ENCODE results near the gene MBD4.

MBD4 gene

DNA sequence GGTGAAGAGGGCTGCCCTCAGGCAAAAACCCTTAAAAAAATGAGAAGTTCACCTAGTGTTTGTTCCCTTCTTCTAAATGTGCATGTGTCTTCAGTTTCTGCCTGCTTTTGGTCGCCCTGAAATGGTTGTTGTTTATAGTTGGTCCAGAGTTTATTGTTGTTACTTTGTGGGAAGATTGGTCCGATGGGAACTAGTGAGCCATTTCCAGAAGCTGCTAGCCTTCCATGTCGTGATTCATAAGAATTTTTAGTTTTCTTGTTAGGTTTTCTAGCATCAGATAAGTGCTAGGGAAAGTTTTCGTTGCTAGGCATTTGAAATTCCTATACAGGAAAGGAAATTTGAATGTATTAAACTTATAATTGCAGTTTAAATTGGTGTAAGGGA, 34.0 kb upstream of the MBD4 start:
- Mint-ChIP-seq H3K36me3 (peaks cover 14% of the 10 kb centered on the region), H3K27me3 (no peaks in the 10 kb centered on the region), H3K4me1 (peaks cover 13% of the 10 kb centered on the region)

DNA sequence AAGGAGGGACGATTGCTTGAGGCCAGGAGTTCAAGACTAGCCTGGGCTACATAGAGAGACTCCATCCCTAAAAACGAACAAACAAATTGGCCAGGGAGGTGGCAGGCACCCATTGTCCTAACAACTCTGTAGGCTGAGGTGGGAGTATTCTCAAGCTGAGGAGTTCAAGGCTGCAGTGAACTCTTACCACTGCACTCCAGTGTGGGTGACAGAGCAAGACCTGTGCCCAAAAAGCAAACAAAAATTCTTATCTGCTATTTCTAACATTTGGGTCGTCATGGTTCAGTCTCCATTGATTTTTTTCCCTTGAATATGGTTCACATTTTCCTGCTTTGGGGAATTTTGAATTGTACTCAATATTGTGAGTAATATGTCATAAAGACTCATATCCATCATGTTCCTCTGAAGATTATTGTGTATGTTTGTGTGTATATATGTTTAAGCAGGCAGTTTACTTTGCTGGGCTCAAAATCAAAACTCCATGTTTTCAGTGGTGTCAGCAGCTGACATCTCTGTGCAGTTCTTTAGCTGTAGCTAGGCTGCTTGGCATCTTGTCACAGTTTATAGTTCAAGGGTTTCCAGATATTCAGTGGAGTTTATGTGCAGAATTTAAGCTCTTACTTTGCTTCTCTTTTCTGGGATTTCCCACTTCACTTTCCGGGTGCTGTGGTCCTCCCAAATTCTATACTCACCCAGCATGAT, 33.5 kb upstream of the MBD4 start:
- Mint-ChIP-seq H3K4me1 (peaks cover 13% of the 10 kb centered on the region), H3K9me3 (no peaks in the 10 kb centered on the region)

More for the DNA sequence above, 34.0 kb upstream of the MBD4 start:
- H3K4me3 Mint-ChIP-seq = no peak overlapping the region
- H3K9me3 Mint-ChIP-seq = no peaks in the 10 kb centered on the region
- H3K27ac Mint-ChIP-seq = no peak overlapping the region

DNA sequence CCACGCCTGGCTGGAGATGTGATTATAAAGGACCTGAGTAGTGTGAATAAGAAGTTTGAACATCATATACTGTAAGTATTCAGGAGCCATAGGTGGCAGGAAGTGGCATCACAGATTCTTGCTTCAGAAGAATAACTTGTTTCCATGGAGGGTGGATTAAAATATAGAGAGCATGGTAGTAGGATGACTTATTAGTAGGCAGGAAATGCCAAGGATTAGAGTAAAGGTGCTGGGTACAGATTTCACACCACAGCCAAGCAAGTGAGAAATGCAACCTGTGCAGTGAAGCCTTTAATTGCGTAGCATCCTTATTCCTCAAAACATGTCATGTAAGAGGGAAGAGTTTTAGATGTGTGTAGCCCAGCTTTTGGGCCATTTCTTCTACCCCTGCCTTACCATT, 31.1 kb upstream of the MBD4 start:
- no peak overlapping the region for H3K27ac Mint-ChIP-seq
- peaks cover 11% of the 10 kb centered on the region for H3K36me3 Mint-ChIP-seq
- H3K4me1 Mint-ChIP-seq = peaks cover 13% of the 10 kb centered on the region
- no peaks in the 10 kb centered on the region for H3K27me3 Mint-ChIP-seq
- H3K4me3 Mint-ChIP-seq = no peak overlapping the region
- H3K9me3 Mint-ChIP-seq = no peaks in the 10 kb centered on the region

More for the DNA sequence above, 33.5 kb upstream of the MBD4 start:
- H3K27me3 Mint-ChIP-seq = no peaks in the 10 kb centered on the region
- H3K27ac Mint-ChIP-seq = no peak overlapping the region
- no peak overlapping the region for H3K4me3 Mint-ChIP-seq
- peaks cover 14% of the 10 kb centered on the region for H3K36me3 Mint-ChIP-seq

DNA sequence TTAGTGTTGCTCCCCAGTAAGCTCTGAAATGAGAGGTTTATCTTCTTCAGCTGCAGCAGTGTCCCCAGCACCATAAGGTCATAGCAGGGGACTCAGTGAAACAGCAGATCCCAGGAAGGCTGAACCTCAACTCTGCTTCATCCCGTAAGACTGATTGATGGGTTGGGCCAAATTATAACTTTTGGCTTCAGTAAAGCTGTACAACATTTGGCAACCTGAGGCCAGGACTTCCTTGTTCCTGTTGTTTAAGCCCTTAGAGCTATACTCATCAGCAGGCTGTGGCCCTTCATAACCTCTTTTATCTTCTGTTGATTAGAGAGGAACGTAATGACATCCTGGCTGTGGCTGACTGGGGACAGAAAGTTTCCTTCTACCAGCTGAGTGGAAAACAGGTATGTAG, 29.3 kb upstream of the MBD4 start:
- H3K36me3 Mint-ChIP-seq = peaks cover 13% of the 10 kb centered on the region
- no peak overlapping the region for H3K27ac Mint-ChIP-seq
- H3K9me3 Mint-ChIP-seq = no peaks in the 10 kb centered on the region
- no peaks in the 10 kb centered on the region for H3K27me3 Mint-ChIP-seq
- no peak overlapping the region for H3K4me3 Mint-ChIP-seq
- peaks cover 13% of the 10 kb centered on the region for H3K4me1 Mint-ChIP-seq

DNA sequence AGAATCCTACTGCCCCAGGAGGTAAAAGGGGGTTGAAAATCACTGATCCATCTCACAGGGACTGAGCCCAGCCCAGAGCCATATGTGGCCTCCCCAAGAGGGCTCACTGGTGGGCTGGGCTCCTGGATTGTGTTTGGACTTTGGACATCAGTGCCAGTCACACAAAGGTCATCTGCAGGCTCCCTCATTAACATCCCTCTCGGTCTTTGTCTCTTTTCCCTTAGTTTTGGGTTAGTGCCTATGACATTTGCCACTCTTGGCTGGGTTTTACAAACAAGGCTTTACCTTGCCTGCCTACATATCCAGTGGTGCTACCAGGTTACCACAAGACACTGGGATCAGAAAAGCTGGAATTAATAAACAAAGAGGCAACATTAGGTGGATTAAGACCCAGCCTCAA, 28.2 kb upstream of the MBD4 start:
- Mint-ChIP-seq H3K4me3 (no peak overlapping the region), H3K36me3 (peaks cover 11% of the 10 kb centered on the region), H3K27ac (no peak overlapping the region), H3K4me1 (peaks cover 17% of the 10 kb centered on the region), H3K27me3 (no peaks in the 10 kb centered on the region), H3K9me3 (no peaks in the 10 kb centered on the region)

DNA sequence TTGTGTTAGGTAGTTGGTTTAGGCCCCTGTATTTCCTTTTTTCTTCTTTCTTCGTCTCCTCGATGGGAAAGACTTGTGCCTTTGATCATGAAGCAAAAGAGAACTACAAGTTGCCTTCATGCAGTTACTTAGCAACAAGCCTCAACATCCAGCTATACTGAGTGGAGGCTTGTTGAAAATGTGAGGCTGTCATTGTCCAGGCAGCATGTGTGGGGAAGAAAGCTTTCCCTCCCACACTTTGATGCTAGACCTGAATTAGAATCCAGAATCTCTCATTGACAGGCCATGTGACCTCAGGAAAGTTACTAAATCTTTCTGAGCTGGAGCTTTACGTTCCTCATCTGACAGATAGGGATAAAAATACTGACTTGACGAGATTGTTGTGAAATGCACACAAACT, 24.0 kb upstream of the MBD4 start:
- Mint-ChIP-seq H3K36me3 (peaks cover 12% of the 10 kb centered on the region), H3K9me3 (no peaks in the 10 kb centered on the region), H3K27ac (no peak overlapping the region), H3K27me3 (no peaks in the 10 kb centered on the region), H3K4me1 (peaks cover 5% of the 10 kb centered on the region), H3K4me3 (no peak overlapping the region)

DNA sequence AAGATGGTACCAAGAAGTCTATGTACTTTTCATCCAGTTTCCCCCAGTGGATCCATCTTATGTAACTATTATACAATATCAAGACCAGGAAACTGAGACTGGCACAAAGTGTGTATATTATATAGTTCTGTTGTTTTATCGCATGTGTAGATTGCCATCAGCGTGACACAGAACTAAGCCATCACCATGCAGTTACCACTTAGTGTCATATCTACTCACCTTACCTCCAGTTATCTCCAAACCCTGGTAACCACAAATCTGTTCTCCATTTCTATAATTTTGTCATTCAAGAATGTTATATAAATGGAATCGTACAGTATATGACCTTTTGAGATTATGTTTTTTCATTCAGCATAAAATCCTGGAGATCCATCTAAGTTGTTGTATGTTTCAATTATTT, 23.3 kb upstream of the MBD4 start:
- Mint-ChIP-seq H3K27me3 (no peaks in the 10 kb centered on the region), H3K4me1 (peaks cover 5% of the 10 kb centered on the region), H3K4me3 (no peak overlapping the region), H3K9me3 (no peaks in the 10 kb centered on the region), H3K36me3 (peaks cover 12% of the 10 kb centered on the region), H3K27ac (no peak overlapping the region)

DNA sequence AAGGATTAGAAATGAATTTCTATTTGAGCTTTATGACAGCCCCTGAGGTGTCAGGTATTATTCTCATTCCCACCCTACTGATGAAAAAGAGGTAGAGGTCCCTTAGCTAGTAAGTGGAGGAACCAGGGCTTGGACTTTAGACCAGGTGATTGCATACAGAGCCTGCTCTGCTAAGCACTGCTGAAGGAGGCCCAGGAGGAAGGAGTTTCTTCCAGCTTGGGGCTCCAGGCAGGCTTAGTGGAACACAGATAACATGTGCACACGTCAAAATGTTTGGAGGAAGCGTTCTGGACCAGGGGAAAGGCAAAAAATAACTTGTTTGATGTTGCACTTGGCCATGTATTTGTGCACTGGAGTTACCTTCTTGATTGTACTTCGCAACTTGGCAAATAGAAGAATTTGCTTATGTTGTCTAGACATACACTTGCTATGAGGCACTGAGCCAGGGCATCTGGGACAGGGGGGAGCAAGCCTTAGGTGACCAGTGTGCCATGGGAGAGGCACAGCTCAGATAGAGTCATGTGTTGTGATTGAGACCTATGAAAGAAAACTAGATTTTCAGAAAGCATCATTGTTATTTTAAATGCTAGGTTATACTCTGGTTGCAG, 22.7 kb upstream of the MBD4 start:
- Mint-ChIP-seq H3K4me3 (no peak overlapping the region), H3K36me3 (peaks cover 12% of the 10 kb centered on the region), H3K4me1 (peaks cover 5% of the 10 kb centered on the region), H3K9me3 (no peaks in the 10 kb centered on the region), H3K27me3 (no peaks in the 10 kb centered on the region), H3K27ac (no peak overlapping the region)

DNA sequence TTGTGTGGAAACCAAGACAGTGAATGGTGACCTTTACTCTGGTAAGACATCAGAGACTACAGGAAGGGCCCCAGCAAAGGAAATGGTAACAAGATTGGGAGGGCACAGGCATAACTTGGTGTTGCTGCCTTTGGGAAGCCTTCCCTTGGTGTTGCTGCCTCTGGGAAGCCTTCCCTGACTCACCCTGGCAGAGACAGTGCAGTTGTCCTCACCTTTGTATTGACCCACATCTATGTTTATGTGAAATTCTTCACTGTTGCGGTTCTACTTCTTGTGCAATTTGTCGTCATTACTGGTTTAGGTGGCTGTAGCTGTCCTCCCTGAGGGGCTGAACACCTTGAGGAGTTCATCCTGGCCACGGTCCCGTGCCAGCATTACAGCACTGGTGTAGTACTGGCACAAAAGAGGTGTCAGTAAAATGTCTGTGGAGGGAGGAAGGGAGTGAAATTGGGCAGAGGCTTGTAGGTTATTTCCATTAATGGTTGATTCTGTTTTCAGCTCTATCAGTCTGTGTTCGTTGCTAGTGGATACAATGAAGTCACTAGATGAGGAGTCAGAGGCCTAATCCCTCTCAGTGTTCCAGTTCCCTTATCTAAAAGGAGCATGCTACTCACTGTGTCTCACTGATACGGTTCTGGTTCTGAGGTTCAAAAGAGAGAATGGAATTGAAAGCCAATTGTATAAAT, 21.9 kb upstream of the MBD4 start:
- Mint-ChIP-seq H3K27me3 (no peaks in the 10 kb centered on the region), H3K36me3 (peaks cover 12% of the 10 kb centered on the region), H3K27ac (no peak overlapping the region)

DNA sequence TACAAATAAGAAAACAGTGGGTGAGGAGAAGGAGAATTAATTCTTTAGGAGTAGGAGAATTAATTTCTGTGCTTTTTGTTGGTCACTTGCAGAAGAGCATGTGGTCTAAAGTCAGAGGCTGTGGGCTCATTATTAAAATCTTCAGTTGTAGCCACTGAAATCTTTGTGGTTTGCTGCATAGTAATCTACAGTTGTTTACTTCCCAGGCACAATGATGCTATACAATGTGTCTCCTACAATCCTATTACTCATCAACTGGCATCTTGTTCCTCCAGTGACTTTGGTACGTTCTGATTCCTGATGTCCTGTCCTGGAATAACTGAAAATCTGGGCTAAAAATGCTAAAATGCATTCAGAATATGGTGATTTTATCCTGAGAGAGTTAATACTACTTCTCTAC, 21.3 kb upstream of the MBD4 start:
- H3K27me3 Mint-ChIP-seq = no peaks in the 10 kb centered on the region
- no peak overlapping the region for H3K27ac Mint-ChIP-seq
- H3K36me3 Mint-ChIP-seq = peaks cover 12% of the 10 kb centered on the region
- peaks cover 5% of the 10 kb centered on the region for H3K4me1 Mint-ChIP-seq
- H3K4me3 Mint-ChIP-seq = no peak overlapping the region
- no peaks in the 10 kb centered on the region for H3K9me3 Mint-ChIP-seq

More for the DNA sequence above, 21.9 kb upstream of the MBD4 start:
- Mint-ChIP-seq H3K9me3 (no peaks in the 10 kb centered on the region), H3K4me3 (no peak overlapping the region), H3K4me1 (peaks cover 5% of the 10 kb centered on the region)

DNA sequence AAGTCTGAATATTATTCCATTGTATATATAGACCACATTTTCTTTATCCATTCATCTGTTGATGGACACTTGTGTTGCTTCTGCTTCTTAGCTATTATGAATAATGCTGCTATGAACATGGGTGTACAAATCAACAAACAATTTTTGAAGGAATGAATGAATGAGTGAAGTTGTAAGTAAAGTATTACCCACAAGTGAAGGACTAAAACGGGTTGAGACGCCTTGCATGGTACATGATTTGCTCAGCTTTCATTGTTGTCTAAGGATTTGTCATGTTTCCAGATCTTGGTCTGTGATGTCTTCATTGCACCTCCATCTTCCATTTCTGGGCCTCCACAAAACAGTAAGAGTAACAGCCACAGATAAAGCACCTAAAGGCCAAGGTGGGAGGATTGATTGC, 20.8 kb upstream of the MBD4 start:
- Mint-ChIP-seq H3K4me1 (peaks cover 5% of the 10 kb centered on the region), H3K36me3 (peaks cover 14% of the 10 kb centered on the region), H3K9me3 (no peaks in the 10 kb centered on the region), H3K4me3 (no peak overlapping the region), H3K27ac (no peak overlapping the region), H3K27me3 (no peaks in the 10 kb centered on the region)

DNA sequence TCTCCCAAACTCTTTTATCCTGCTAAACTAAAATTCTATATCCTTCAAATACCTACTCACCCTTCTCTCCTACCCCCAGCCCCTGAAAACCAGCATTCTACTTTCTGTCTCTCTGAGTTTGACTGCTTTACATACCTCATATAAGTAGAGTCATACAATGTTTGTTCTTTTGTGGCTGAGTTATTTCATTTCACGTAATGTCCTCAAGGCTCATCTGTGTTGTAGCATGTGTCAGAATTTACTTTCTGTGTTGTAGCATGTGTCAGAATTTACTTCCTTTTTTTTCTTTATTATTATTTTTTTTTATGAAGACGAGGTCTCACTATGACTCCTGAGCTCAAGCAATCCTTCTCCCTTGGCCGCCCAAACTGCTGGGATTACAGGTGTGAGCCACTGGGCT, 20.4 kb upstream of the MBD4 start:
- Mint-ChIP-seq H3K27me3 (no peaks in the 10 kb centered on the region), H3K9me3 (no peaks in the 10 kb centered on the region), H3K36me3 (peaks cover 14% of the 10 kb centered on the region), H3K4me3 (no peak overlapping the region), H3K27ac (no peak overlapping the region), H3K4me1 (peaks cover 5% of the 10 kb centered on the region)

DNA sequence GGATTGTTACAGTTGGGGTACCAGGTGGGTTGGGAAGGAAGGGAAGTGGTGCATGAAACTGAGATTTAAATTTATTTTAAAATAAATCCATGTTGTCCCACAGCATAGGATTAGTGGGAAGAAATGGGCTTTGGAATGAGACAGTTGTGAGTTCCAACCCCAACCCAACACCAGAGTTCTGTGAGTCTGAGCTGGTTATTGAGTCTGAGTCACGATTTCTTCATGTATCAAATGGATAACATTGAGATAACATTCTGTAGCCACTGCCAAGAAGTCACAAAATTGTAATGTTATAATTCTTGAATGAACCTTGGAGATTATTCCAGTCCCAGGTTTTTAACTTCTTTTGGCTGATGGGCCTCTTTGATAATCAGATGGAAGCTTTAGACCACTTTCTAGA, 14.0 kb upstream of the MBD4 start:
- peaks cover 12% of the 10 kb centered on the region for H3K4me1 Mint-ChIP-seq
- H3K9me3 Mint-ChIP-seq = no peaks in the 10 kb centered on the region
- no peaks in the 10 kb centered on the region for H3K27me3 Mint-ChIP-seq
- H3K4me3 Mint-ChIP-seq = no peak overlapping the region
- H3K36me3 Mint-ChIP-seq = peaks cover 19% of the 10 kb centered on the region
- H3K27ac Mint-ChIP-seq = no peak overlapping the region

DNA sequence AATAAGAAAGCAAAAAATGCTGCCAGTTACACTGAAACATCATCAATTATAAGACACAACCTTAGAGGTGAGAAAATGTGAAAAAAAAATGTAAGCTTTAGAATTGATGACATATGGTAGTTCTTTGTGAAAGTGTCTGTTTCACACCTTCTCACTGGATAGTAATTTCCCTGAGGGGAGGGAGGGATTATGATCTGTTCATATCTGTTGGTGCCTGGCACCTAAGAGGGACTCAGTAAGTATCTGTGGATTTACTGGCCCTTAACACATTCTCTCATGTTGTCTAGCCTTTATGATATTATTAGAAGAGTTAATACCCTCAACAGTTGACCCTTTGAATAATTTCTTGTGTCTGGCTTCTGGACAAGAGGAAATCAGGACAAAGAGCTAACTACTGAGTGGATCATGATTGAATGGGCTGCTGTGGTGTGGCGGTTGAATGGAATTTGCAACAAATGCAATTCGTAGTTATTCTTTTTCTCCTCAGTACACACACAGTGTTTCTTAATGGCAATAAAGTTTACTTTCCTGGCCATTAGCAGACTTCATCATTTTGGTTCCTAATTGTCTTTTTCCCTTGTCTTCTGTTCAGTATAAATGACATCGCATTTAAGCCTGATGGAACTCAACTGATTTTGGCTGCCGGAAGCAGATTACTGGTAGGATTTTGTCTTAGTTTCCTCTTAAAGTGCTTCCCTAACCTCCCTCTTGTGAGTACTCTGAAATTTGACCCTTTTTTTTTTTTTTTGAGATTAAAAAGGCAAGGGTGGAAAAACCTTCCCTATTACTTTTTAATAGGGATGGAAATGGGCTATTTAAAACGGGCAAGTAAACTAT, 9.7 kb upstream of the MBD4 start:
- Mint-ChIP-seq H3K4me3 (no peak overlapping the region), H3K27ac (no peak overlapping the region)

DNA sequence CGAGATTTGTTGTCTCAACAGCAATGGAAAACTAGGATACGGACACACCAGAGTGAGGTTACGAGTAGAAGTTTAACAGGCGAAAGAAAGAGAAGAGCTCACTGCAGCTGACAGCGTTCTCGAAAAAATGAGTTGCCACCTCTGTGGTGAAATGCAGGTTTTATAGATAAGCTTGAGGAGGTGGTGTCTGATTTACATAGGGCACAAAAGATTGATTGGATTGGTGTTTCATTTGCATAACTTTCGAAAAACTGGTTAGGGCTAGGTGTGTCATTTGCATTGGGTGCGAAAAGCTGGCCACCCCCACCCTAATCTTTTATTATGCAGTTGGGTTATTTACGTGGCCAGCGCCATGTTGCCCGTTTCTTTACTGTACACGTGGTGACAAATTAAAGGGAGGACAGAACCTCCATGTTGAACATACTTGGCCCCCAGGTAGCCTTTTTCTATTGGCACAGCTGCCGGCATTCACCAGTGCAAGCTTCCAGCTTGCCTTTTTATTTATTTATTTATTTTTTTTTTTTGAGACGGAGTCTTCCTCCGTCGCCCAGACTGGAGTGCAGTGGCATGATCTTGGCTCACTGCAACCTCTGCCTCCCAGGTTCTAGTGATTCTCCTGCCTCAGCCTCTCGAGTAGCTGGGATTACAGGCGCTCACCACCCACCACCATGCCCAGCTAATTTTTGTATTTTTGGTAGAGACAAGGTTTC, 8.6 kb upstream of the MBD4 start:
- Mint-ChIP-seq H3K4me3 (no peak overlapping the region), H3K4me1 (peaks cover 21% of the 10 kb centered on the region), H3K36me3 (peaks cover 12% of the 10 kb centered on the region), H3K9me3 (no peaks in the 10 kb centered on the region), H3K27ac (no peak overlapping the region), H3K27me3 (no peaks in the 10 kb centered on the region)

More for the DNA sequence above, 9.7 kb upstream of the MBD4 start:
- Mint-ChIP-seq H3K9me3 (no peaks in the 10 kb centered on the region), H3K36me3 (peaks cover 15% of the 10 kb centered on the region), H3K27me3 (no peaks in the 10 kb centered on the region), H3K4me1 (peaks cover 12% of the 10 kb centered on the region)

Measured in activated naive CD4-positive, alpha-beta T cell treated with anti-CD3 and anti-CD28 coated beads, Interleukin-2, amount 50 U/mL, for 24 hours (primary cell).